HUES48 (cell line): ENCODE data around the gene PNPLA3.

Experiments used
- H3K27ac ChIP-seq: one replicate; pipeline ENCODE4 v1.7.0; 2013; ENCODE audit warnings: low read depth, low read length, inconsistent platforms
- H3K27me3 ChIP-seq: 2 replicates; pipeline ENCODE4 v1.6.1; 2013; ENCODE audit warnings: mild to moderate bottlenecking, low read length; ENCODE audit not compliant: control insufficient read depth, insufficient read depth
- H3K36me3 ChIP-seq: 2 replicates; pipeline ENCODE4 v1.6.1; 2013; ENCODE audit warnings: low read length; ENCODE audit not compliant: control insufficient read depth, insufficient read depth
- H3K4me1 ChIP-seq: 2 replicates; pipeline ENCODE4 v1.6.1; 2013; ENCODE audit warnings: mild to moderate bottlenecking, low read length; ENCODE audit not compliant: control insufficient read depth, insufficient read depth
- H3K4me3 ChIP-seq: 2 replicates; pipeline ENCODE4 v1.5.1; 2013; ENCODE audit warnings: mild to moderate bottlenecking, low read depth, low read length
- H3K9ac ChIP-seq: 2 replicates; pipeline ENCODE4 v1.6.1; 2013; ENCODE audit warnings: mild to moderate bottlenecking, low read depth, low read length, moderate library complexity
- H3K9me3 ChIP-seq: 2 replicates; pipeline ENCODE4 v1.6.1; 2013; ENCODE audit warnings: low read length; ENCODE audit not compliant: control insufficient read depth, insufficient read depth

PNPLA3 gene

GRCh38 chr22:43951391-43951790 is 27.8 kb downstream of the PNPLA3 start:
- no peaks in the 10 kb centered on the region for H3K9me3 ChIP-seq
- no peak overlapping the region for H3K27ac ChIP-seq

GRCh38 chr22:43951966-43952365 is 28.4 kb downstream of the PNPLA3 start:
- no peak overlapping the region for H3K9ac ChIP-seq
- H3K36me3 ChIP-seq = 0 out of 2 replicates have a peak, but pooled peaks cover 4% of the 10 kb centered on the region
- no peaks in the 10 kb centered on the region for H3K27me3 ChIP-seq
- H3K4me1 ChIP-seq = peaks cover 15% of the 10 kb centered on the region
- H3K4me3 ChIP-seq = no peak overlapping the region
- no peaks in the 10 kb centered on the region for H3K9me3 ChIP-seq
- no peak overlapping the region for H3K27ac ChIP-seq

More at GRCh38 chr22:43951391-43951790, 27.8 kb downstream of the PNPLA3 start:
- no peaks in the 10 kb centered on the region for H3K27me3 ChIP-seq
- peaks cover 10% of the 10 kb centered on the region for H3K4me1 ChIP-seq
- peaks cover 9% of the 10 kb centered on the region for H3K36me3 ChIP-seq
- no peak overlapping the region for H3K9ac ChIP-seq
- no peak overlapping the region for H3K4me3 ChIP-seq

GRCh38 chr22:43953988-43954785 is 30.6 kb downstream of the PNPLA3 start:
- H3K27ac ChIP-seq = no peak overlapping the region
- H3K9ac ChIP-seq = peak overlapping the region; percentile 74; the same call in 1 of the 2 replicates
- H3K4me3 ChIP-seq = peak overlapping the region; percentile 74
- peaks cover 20% of the 10 kb centered on the region for H3K4me1 ChIP-seq
- no peaks in the 10 kb centered on the region for H3K36me3 ChIP-seq
- H3K27me3 ChIP-seq = no peaks in the 10 kb centered on the region
- no peaks in the 10 kb centered on the region for H3K9me3 ChIP-seq

GRCh38 chr22:43955040-43955882 is 31.7 kb downstream of the PNPLA3 start, which contains the start of gene SAMM50:
Gene SAMM50, plus strand, starts transcription at chr22:43955442. Its CDS starts 136 bp downstream, at chr22:43955578.
- Histone ChIP-seq H3K27me3 (no peaks in the 10 kb centered on the region), H3K4me3 (peak within 1 kb of the TSS; percentile 74), H3K4me1 (peaks cover 20% of the 10 kb centered on the region), H3K27ac (peak within 1 kb of the TSS; percentile 88), H3K9ac (peak within 1 kb of the TSS; percentile 74), H3K9me3 (no peaks in the 10 kb centered on the region), H3K36me3 (no peaks in the 10 kb centered on the region)

GRCh38 chr22:43955883-43956782 is 32.5 kb downstream of the PNPLA3 start:
- no peaks in the 10 kb centered on the region for H3K9me3 ChIP-seq
- no peaks in the 10 kb centered on the region; the same call in 1 of the 2 replicates for H3K36me3 ChIP-seq
- peak overlapping the region; percentile 74 for H3K9ac ChIP-seq
- peaks cover 20% of the 10 kb centered on the region for H3K4me1 ChIP-seq
- peak overlapping the region; percentile 74 for H3K4me3 ChIP-seq
- H3K27me3 ChIP-seq = no peaks in the 10 kb centered on the region
- peak overlapping the region; percentile 88 for H3K27ac ChIP-seq

- H3K27ac ChIP-seq = no peak overlapping the region
Observed at GRCh38 chr22:43956805-43957463, 33.3 kb downstream of the PNPLA3 start.

GRCh38 chr22:43957871-43958270 is 34.3 kb downstream of the PNPLA3 start:
- Histone ChIP-seq H3K4me3 (no peak overlapping the region), H3K4me1 (peaks cover 20% of the 10 kb centered on the region), H3K36me3 (no peaks in the 10 kb centered on the region; the same call in 1 of the 2 replicates), H3K27ac (no peak overlapping the region), H3K9ac (no peak overlapping the region), H3K27me3 (no peaks in the 10 kb centered on the region), H3K9me3 (no peaks in the 10 kb centered on the region)

More at GRCh38 chr22:43956805-43957463, 33.3 kb downstream of the PNPLA3 start:
- Histone ChIP-seq H3K36me3 (no peaks in the 10 kb centered on the region; the same call in 1 of the 2 replicates), H3K4me1 (peaks cover 20% of the 10 kb centered on the region), H3K4me3 (peak overlapping the region; percentile 74), H3K9me3 (no peaks in the 10 kb centered on the region), H3K9ac (no peak overlapping the region), H3K27me3 (no peaks in the 10 kb centered on the region)

- H3K4me3 ChIP-seq = no peak overlapping the region
Observed at GRCh38 chr22:43964314-43964857, 40.8 kb downstream of the PNPLA3 start.

GRCh38 chr22:43967069-43967468 is 43.5 kb downstream of the PNPLA3 start:
- Histone ChIP-seq H3K27me3 (no peaks in the 10 kb centered on the region), H3K9me3 (no peaks in the 10 kb centered on the region), H3K9ac (no peak overlapping the region), H3K36me3 (peaks cover 80% of the 10 kb centered on the region), H3K27ac (no peak overlapping the region), H3K4me3 (no peak overlapping the region), H3K4me1 (no peaks in the 10 kb centered on the region)

More at GRCh38 chr22:43964314-43964857, 40.8 kb downstream of the PNPLA3 start:
- H3K36me3 ChIP-seq = peaks cover 61% of the 10 kb centered on the region
- H3K27me3 ChIP-seq = no peaks in the 10 kb centered on the region
- H3K27ac ChIP-seq = no peak overlapping the region
- H3K4me1 ChIP-seq = no peaks in the 10 kb centered on the region
- H3K9me3 ChIP-seq = no peaks in the 10 kb centered on the region
- no peak overlapping the region for H3K9ac ChIP-seq
